HCT116 (cell line): ENCODE measurements around the gene AP1B1. TPM values are rescaled to one million over a fixed set of nuclear protein-coding genes. Genes with fewer than 3 reads are reported as not detected.

Experiments used
- ATAC-seq: fragments of 200-7000 bp; cut with Tn5 transposase; 2 replicates; pipeline ENCODE4 v1.9.1; 2020; ENCODE audit warnings: mild to moderate bottlenecking, moderate library complexity
- BruUV-seq: library from RNA; stranded (reverse); fragments of 400-500 nt; replicated peaks from 2 replicates; lab custom pipeline; 2021; lab: Mats Ljungman, UMichigan
- CTCF ChIA-PET: fragments of 300-600 bp; sonication (Branson Sonifier 250); formaldehyde crosslinking; loops from one replicate; lab custom pipeline; 2021; ENCODE audit warnings: antibody characterized with exemption; lab: Charles Lee
- POLR2A ChIA-PET: fragments of 300-600, 350-600 bp; sonication (Branson Sonifier 250); formaldehyde crosslinking; loops from one replicate; lab custom pipeline; 2021; ENCODE audit warnings: antibody characterized with exemption; lab: Charles Lee
- RAD21 ChIA-PET, 2 experiments: fragments of 300-600 bp; sonication (Branson Sonifier 250); formaldehyde crosslinking; loops; one replicate each; lab custom pipeline; 2023; ENCODE audit warnings: low total read pairs in 2 of 2; ENCODE audit not compliant: uncharacterized antibody in 2 of 2, unreplicated experiment in 2 of 2, low non-redundant PET in 1 of 2; lab: Charles Lee
- DNase-seq: peaks from one replicate; pipeline ENCODE4 v3.0.0-alpha.2; 2010; ENCODE audit warnings: low read depth, low spot score
- H2AFZ ChIP-seq: fragments of 200-600 bp; shearing (Covaris generic), sonication (generic); 2 replicates; pipeline ENCODE4 v1.6.1; 2017; ENCODE audit warnings: low read depth, mixed run types, mixed read lengths, antibody characterized with exemption, low read length; ENCODE audit not compliant: poor library complexity, severe bottlenecking
- H3K27ac ChIP-seq: 2 replicates; pipeline ENCODE4 v1.5.1; 2012; ENCODE audit warnings: low read depth, low read length
- H3K27me3 ChIP-seq: fragments of 200-600 bp; sonication (generic); 2 replicates; pipeline ENCODE4 v1.6.1; 2016; ENCODE audit warnings: mixed run types, low read length, mixed read lengths; ENCODE audit not compliant: insufficient read depth
- H3K36me3 ChIP-seq, 2 experiments: fragments of 200-500 bp in 1 of 2; fragments of 200-600 bp in 1 of 2; sonication (Bioruptor generic) in 1 of 2; sonication (generic) in 1 of 2; 2 replicates each; pipeline versions ENCODE4 v1.5.1 to v1.6.1; 2014 to 2016; ENCODE audit warnings: low read length in 2 of 2, inconsistent platforms in 1 of 2, mixed read lengths in 1 of 2, mixed run types in 1 of 2; ENCODE audit not compliant: insufficient read depth in 2 of 2, control insufficient read depth in 1 of 2
- H3K4me1 ChIP-seq, 2 experiments: fragments of 200-600 bp in 1 of 2; sonication (generic) in 1 of 2; 2 replicates each; pipeline versions ENCODE4 v1.5.1 to v1.6.1; 2012 to 2017; ENCODE audit warnings: low read length in 2 of 2, inconsistent platforms in 1 of 2, mild to moderate bottlenecking in 1 of 2, mixed read lengths in 1 of 2, mixed run types in 1 of 2, moderate library complexity in 1 of 2; ENCODE audit not compliant: insufficient read depth in 2 of 2, control insufficient read depth in 1 of 2
- H3K4me2 ChIP-seq: fragments of 200-600 bp; sonication (generic); 2 replicates; pipeline ENCODE4 v1.6.1; 2017; ENCODE audit warnings: mixed run types, low read length, mixed read lengths
- H3K4me3 ChIP-seq, 2 experiments: fragments of 200-600 bp in 1 of 2; sonication (generic) in 1 of 2; replicated peaks in 1 of 2; 2 replicates each; pipeline ENCODE4 v1.5.1; 2011 to 2016; ENCODE audit warnings: low read length in 2 of 2, control low read depth in 1 of 2, low read depth in 1 of 2, mild to moderate bottlenecking in 1 of 2, mixed read lengths in 1 of 2, mixed run types in 1 of 2
- H3K79me2 ChIP-seq: fragments of 200-600 bp; sonication (generic); 2 replicates; pipeline ENCODE4 v1.6.1; 2017; ENCODE audit warnings: mild to moderate bottlenecking, mixed run types, low read length, moderate library complexity, mixed read lengths; ENCODE audit not compliant: insufficient read depth
- H3K9ac ChIP-seq: fragments of 200-600 bp; sonication (generic); 2 replicates; pipeline ENCODE4 v1.6.1; 2016; ENCODE audit warnings: low read length, mixed read lengths
- H3K9me2 ChIP-seq: fragments of 200-600 bp; sonication (generic), shearing (Covaris generic); 2 replicates; pipeline ENCODE4 v1.6.1; 2017; ENCODE audit warnings: mixed run types, mild to moderate bottlenecking, moderate library complexity; ENCODE audit not compliant: insufficient read depth
- H3K9me3 ChIP-seq, 2 experiments: fragments of 200-500 bp in 1 of 2; fragments of 200-600 bp in 1 of 2; sonication (Bioruptor generic) in 1 of 2; sonication (generic) in 1 of 2; 2 replicates each; pipeline ENCODE4 v1.6.1; 2014 to 2017; ENCODE audit warnings: low read length in 2 of 2, mixed read lengths in 2 of 2, inconsistent platforms in 1 of 2, low read depth in 1 of 2, mild to moderate bottlenecking in 1 of 2, mixed run types in 1 of 2, moderate library complexity in 1 of 2; ENCODE audit not compliant: control insufficient read depth in 1 of 2, insufficient read depth in 1 of 2
- H4K20me1 ChIP-seq: fragments of 200-600 bp; sonication (generic), shearing (Covaris generic); 2 replicates; pipeline ENCODE4 v1.6.1; 2017; ENCODE audit warnings: mixed run types, mild to moderate bottlenecking, moderate library complexity; ENCODE audit not compliant: insufficient read depth
- CBX3 ChIP-seq: IDR thresholded peaks from 2 replicates; pipeline ENCODE4 v1.6.1; 2012; ENCODE audit warnings: low read depth
- CEBPB ChIP-seq: IDR thresholded peaks from 2 replicates; pipeline ENCODE4 v1.6.1; 2012; ENCODE audit warnings: low read depth
- EGR1 ChIP-seq: IDR thresholded peaks from 2 replicates; pipeline ENCODE4 v1.6.1; 2012; ENCODE audit warnings: low read depth
- ELF1 ChIP-seq: IDR thresholded peaks from 2 replicates; pipeline ENCODE4 v1.6.1; 2012; ENCODE audit warnings: low read depth, borderline replicate concordance
- EZH2 ChIP-seq: fragments of 200-600 bp; sonication (generic); IDR thresholded peaks from 2 replicates; pipeline ENCODE4 v1.6.1; 2017; ENCODE audit warnings: antibody characterized with exemption, mixed run types
- EZH2phosphoT487 ChIP-seq: fragments of 200-600 bp; IDR thresholded peaks from 2 replicates; pipeline ENCODE4 v1.6.1; 2018; ENCODE audit warnings: antibody characterized with exemption, borderline replicate concordance
- FOSL1 ChIP-seq: IDR thresholded peaks from 2 replicates; pipeline ENCODE4 v1.6.1; 2012; ENCODE audit warnings: low read depth
- POLR2A ChIP-seq: IDR thresholded peaks from 2 replicates; pipeline ENCODE4 v1.7.0; 2011; ENCODE audit warnings: borderline replicate concordance; ENCODE audit not compliant: insufficient read depth, insufficient read length; ENCODE audit errors: extremely low read depth
- POLR2AphosphoS5 ChIP-seq: IDR thresholded peaks from 2 replicates; pipeline ENCODE4 v1.6.1; 2011; ENCODE audit warnings: mild to moderate bottlenecking, low read depth, low read length, moderate library complexity
- RAD21 ChIP-seq: IDR thresholded peaks from 2 replicates; pipeline ENCODE4 v1.6.1; 2012; ENCODE audit warnings: low read depth, mild to moderate bottlenecking
- SIN3A ChIP-seq: IDR thresholded peaks from 2 replicates; pipeline ENCODE4 v1.6.1; 2012; ENCODE audit warnings: low read depth
- SRF ChIP-seq: IDR thresholded peaks from 2 replicates; pipeline ENCODE4 v1.6.1; 2012; ENCODE audit warnings: low read depth
- YY1 ChIP-seq: IDR thresholded peaks from 2 replicates; pipeline ENCODE4 v1.6.1; 2011; ENCODE audit warnings: low read length, low read depth, moderate library complexity, mild to moderate bottlenecking; ENCODE audit not compliant: insufficient replicate concordance; ENCODE audit errors: extremely low read depth
- ZFX ChIP-seq: fragments of 450-650 bp; IDR thresholded peaks from 2 replicates; pipeline ENCODE4 v1.6.1; 2017
- ZNF274 ChIP-seq: fragments of 200-500 bp; sonication (Bioruptor generic); IDR thresholded peaks from 2 replicates; pipeline ENCODE4 v1.6.1; 2014; ENCODE audit warnings: mild to moderate bottlenecking, low read depth, low read length, inconsistent platforms
- intact Hi-C: fragments of 100-400 bp; cut with micrococcal nuclease; formaldehyde crosslinking; loops from 2 replicates; pipeline ENCODE4 v1.10.0; 2022
- total RNA-seq: library from RNA; stranded (reverse); gene quantifications from one replicate; pipeline ENCODE4 v1.2.1, GENCODE V29; 2021; ENCODE audit not compliant: unreplicated experiment
- TF ChIP-seq, protein P1 (sequence below): IDR thresholded peaks from 2 replicates; pipeline ENCODE4 v1.6.1; 2012
- TF ChIP-seq, protein P2 (sequence below): IDR thresholded peaks from 2 replicates; pipeline ENCODE4 v1.6.1; 2012
- TF ChIP-seq, protein P3 (sequence below): IDR thresholded peaks from 2 replicates; pipeline ENCODE4 v1.6.1; 2011; ENCODE audit warnings: mild to moderate bottlenecking, low read length, moderate library complexity; ENCODE audit not compliant: insufficient replicate concordance; ENCODE audit errors: extremely low read depth

AP1B1 gene
- total RNA-seq, 1 experiment from 2014 or later, result 60.4 TPM

GRCh38 chr22:29325785-29326315 is 62.5 kb downstream of the AP1B1 start:
- Histone ChIP-seq H3K4me1 (peaks cover 0 to 7% of the 10 kb centered on the region in 2 experiments; a peak in 2 of 4 replicates), H2AFZ (no peak overlapping the region), H3K4me2 (no peak overlapping the region), H3K4me3 (no peak overlapping the region), H4K20me1 (no peaks in the 10 kb centered on the region), H3K9me3 (no peaks in the 10 kb centered on the region), H3K9me2 (no peaks in the 10 kb centered on the region), H3K36me3 (peaks cover 0 to 10% of the 10 kb centered on the region in 2 experiments; a peak in 1 of 4 replicates), H3K27me3 (no peaks in the 10 kb centered on the region), H3K79me2 (no peaks in the 10 kb centered on the region), H3K9ac (no peak overlapping the region)
- DNase-seq (no peak), ATAC-seq (no peak)
- RAD21 ChIA-PET, result no interaction called here
- no TSS peak for BruUV-seq
- POLR2A ChIA-PET, result no interaction called here
- TF ChIP-seq, protein P1, sequence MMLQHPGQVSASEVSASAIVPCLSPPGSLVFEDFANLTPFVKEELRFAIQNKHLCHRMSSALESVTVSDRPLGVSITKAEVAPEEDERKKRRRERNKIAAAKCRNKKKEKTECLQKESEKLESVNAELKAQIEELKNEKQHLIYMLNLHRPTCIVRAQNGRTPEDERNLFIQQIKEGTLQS, result no peak
- TF ChIP-seq EZH2phosphoT487 (no peak), EGR1 (no peak), ELF1 (no peak), CBX3 (no peak), RAD21 (no peak), CEBPB (no peak), POLR2A (no peak)
- TF ChIP-seq, all 23 proteins: peak for 0
- CTCF ChIA-PET, result interaction anchor here (1.3 to 1.9 kb wide), 2 partner anchors 13 to 15 kb away, joined by 3 to 7 read pairs; no protein-coding TSS in a partner anchor
- intact Hi-C loops, result no loop called here
- no peak overlapping the region for H3K27ac ChIP-seq

DNA sequence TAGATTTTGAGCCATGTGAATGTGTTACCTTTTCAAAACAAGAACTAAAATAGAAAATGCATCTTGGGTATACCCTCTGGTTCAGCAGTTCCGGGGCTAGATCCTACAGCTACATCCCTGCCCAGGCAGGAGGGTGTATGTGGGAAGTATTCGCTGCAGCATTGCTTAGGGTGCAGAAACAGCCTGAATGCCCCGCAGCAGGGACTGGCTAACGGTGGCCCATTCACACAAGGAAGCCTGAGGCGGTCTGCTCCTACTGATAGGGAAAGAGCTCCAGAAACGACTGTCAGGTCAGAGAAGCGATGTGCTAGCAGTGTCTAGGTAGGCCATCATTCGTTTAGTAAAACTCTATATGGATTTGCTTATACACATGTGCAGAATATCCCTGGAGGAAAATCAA is 63.0 kb downstream of the AP1B1 start:
- CTCF ChIA-PET, result interaction anchor here (1.3 to 1.9 kb wide), 2 partner anchors 12 to 14 kb away, joined by 3 to 7 read pairs; no protein-coding TSS in a partner anchor
- H3K4me3 ChIP-seq, result no peak overlapping the region
- ATAC-seq (no peak), DNase-seq (no peak)
- BruUV-seq, result TSS peak; percentile 19
- H3K4me2 ChIP-seq, result no peak overlapping the region
- no peak overlapping the region for H2AFZ ChIP-seq
- no peaks in the 10 kb centered on the region for H3K79me2 ChIP-seq
- RAD21 ChIA-PET, result no interaction called here
- no peaks in the 10 kb centered on the region for H3K27me3 ChIP-seq
- no peaks in the 10 kb centered on the region for H4K20me1 ChIP-seq
- peaks cover 0 to 12% of the 10 kb centered on the region in 2 experiments; a peak in 2 of 4 replicates for H3K4me1 ChIP-seq
- intact Hi-C loops, result no loop called here
- no peaks in the 10 kb centered on the region for H3K9me2 ChIP-seq
- no peak overlapping the region for H3K9ac ChIP-seq
- peaks cover 0 to 8% of the 10 kb centered on the region in 2 experiments; a peak in 1 of 4 replicates for H3K36me3 ChIP-seq
- POLR2A ChIA-PET, result no interaction called here
- no peak overlapping the region for H3K27ac ChIP-seq
- no peaks in the 10 kb centered on the region for H3K9me3 ChIP-seq
- TF ChIP-seq SIN3A, result no peak
- TF ChIP-seq, protein P2, sequence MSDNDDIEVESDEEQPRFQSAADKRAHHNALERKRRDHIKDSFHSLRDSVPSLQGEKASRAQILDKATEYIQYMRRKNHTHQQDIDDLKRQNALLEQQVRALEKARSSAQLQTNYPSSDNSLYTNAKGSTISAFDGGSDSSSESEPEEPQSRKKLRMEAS, result no peak
- TF ChIP-seq ELF1, result no peak
- TF ChIP-seq, protein P3, sequence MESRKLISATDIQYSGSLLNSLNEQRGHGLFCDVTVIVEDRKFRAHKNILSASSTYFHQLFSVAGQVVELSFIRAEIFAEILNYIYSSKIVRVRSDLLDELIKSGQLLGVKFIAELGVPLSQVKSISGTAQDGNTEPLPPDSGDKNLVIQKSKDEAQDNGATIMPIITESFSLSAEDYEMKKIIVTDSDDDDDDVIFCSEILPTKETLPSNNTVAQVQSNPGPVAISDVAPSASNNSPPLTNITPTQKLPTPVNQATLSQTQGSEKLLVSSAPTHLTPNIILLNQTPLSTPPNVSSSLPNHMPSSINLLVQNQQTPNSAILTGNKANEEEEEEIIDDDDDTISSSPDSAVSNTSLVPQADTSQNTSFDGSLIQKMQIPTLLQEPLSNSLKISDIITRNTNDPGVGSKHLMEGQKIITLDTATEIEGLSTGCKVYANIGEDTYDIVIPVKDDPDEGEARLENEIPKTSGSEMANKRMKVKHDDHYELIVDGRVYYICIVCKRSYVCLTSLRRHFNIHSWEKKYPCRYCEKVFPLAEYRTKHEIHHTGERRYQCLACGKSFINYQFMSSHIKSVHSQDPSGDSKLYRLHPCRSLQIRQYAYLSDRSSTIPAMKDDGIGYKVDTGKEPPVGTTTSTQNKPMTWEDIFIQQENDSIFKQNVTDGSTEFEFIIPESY, result no peak
- no peak for TF ChIP-seq EGR1
- no peak for TF ChIP-seq EZH2phosphoT487
- no peak for TF ChIP-seq FOSL1
- TF ChIP-seq ZFX, result no peak
- TF ChIP-seq SRF, result no peak
- no peak for TF ChIP-seq ZNF274
- TF ChIP-seq YY1, result no peak
- TF ChIP-seq CBX3, result no peak
- TF ChIP-seq EZH2, result no peak
- no peak for TF ChIP-seq POLR2AphosphoS5
